ENCODE results near the gene ZNF362.

DNA sequence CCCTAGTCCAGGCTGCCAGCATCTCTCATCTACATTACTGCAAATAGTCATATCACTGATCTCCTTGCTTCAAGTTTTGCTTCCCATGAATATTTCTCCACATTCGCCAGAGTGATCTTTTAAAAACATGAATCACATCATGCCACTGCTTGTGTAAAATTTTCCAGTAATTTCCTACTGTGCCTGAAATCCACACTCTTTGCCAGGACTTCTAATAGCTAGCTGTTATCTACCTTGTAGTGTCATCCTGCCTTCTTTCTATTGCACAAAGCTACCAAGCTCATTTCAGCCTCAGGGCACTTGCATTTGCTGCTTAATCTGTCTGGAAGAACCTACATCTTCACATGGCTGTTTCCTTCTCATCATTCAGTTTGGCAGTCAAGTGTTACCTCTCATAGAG, 33.9 kb upstream of the ZNF362 start:
- TF ChIP-seq, protein P1, sequence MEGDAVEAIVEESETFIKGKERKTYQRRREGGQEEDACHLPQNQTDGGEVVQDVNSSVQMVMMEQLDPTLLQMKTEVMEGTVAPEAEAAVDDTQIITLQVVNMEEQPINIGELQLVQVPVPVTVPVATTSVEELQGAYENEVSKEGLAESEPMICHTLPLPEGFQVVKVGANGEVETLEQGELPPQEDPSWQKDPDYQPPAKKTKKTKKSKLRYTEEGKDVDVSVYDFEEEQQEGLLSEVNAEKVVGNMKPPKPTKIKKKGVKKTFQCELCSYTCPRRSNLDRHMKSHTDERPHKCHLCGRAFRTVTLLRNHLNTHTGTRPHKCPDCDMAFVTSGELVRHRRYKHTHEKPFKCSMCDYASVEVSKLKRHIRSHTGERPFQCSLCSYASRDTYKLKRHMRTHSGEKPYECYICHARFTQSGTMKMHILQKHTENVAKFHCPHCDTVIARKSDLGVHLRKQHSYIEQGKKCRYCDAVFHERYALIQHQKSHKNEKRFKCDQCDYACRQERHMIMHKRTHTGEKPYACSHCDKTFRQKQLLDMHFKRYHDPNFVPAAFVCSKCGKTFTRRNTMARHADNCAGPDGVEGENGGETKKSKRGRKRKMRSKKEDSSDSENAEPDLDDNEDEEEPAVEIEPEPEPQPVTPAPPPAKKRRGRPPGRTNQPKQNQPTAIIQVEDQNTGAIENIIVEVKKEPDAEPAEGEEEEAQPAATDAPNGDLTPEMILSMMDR (IDR thresholded peaks at IDR 0.05) = no peak
- no peak for TF ChIP-seq POLR2A (IDR thresholded peaks at IDR 0.05)

Data from adrenal gland (tissue), 5 donors.